Left lung (tissue), 10 donors: ENCODE results near the gene CACYBP. TPM values are rescaled to one million over a fixed set of nuclear protein-coding genes. Genes with fewer than 3 reads are reported as not detected.
A peak's percentile ranks its signal among the peaks of the same experiment; 100 is the strongest.

Source experiments
- ATAC-seq: fragments of 200-7000 bp; cut with Tn5 transposase; one replicate; pipeline ENCODE4 v1.9.1; 2020; ENCODE audit warnings: moderate library complexity
- DNase-seq, 4 donors: peaks; one replicate each; pipeline ENCODE4 v3.0.0-alpha.2; 2013 to 2020
- H3K27ac ChIP-seq, 2 donors: fragments of 200-600 bp; sonication (generic) in 1 of 2; one replicate each; pipeline versions ENCODE4 v1.5.0 to v1.8.0; 2020 to 2021
- H3K27me3 ChIP-seq, 2 donors: fragments of 200-600 bp; sonication (generic) in 1 of 2; one replicate each; pipeline versions ENCODE4 v1.5.0 to v1.8.0; 2020 to 2021
- H3K36me3 ChIP-seq, 2 donors: fragments of 200-600 bp; sonication (generic) in 1 of 2; one replicate each; pipeline versions ENCODE4 v1.5.0 to v1.8.0; 2020 to 2021
- H3K4me1 ChIP-seq, 2 donors: fragments of 200-600 bp; one replicate each; pipeline ENCODE4 v1.8.0; 2021
- H3K4me3 ChIP-seq, 2 donors: fragments of 200-600 bp; sonication (generic) in 1 of 2; one replicate each; pipeline versions ENCODE4 v1.5.0 to v1.8.0; 2020 to 2021; ENCODE audit warnings: mild to moderate bottlenecking in 1 of 2
- H3K9me3 ChIP-seq, 2 donors: fragments of 200-600 bp; sonication (generic) in 1 of 2; one replicate each; pipeline versions ENCODE4 v1.5.0 to v1.8.0; 2020 to 2021
- intact Hi-C, 2 donors: fragments of 100-400 bp; cut with DNase I; formaldehyde crosslinking; loops; one replicate each; pipeline versions ENCODE4 v1.11.2 to v1.14.2; 2022
- polyA plus RNA-seq, 6 donors: library from polyadenylated mRNA; unstranded; fragments of 120-200 nt; gene quantifications; one replicate each; pipeline ENCODE4 v1.2.1, GENCODE V29; 2013; ENCODE audit not compliant: insufficient read length in 6 of 6
- total RNA-seq, 2 donors: library from RNA; stranded (reverse); fragmentation: NEBNext Ultra II Directional; extraction: Animal tissue kit (Norgen Biotek cat#: 25700); gene quantifications; one replicate each; pipeline ENCODE4 v1.2.1, GENCODE V29; 2021
- TF ChIP-seq, protein P1 (sequence below), 2 donors: fragments of 200-600 bp; sonication (generic) in 1 of 2; IDR thresholded peaks; one replicate each; pipeline versions ENCODE4 v1.5.0 to v1.8.0; 2021; ENCODE audit warnings: antibody characterized with exemption in 2 of 2
- donor health status: DM: no; HTN: yes; CAD: no.
- donor health status: DM: no; HTN: no; CAD: no.

The CACYBP gene
- total and polyA plus RNA-seq, 8 donors: 69.4 to 136 (median 124) TPM

DNA sequence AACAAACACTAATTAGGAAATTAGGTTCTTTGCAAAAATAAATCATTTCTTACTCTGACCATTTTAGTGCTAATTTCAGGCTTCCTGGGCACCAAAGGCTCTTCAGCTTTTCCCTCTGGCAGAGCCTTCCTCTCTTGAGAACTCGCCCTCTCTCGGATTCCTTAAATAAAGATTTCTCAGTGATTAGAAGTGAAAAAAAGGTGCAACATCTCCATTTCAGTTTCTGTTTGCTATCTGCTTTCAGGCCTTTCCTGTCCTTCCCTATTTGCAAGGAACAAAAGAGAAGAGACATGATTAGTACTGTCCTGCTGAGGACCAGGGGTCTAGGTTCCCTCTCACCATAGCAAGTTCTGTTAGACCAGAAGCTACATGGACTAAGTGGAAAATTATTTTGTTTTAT, 27.8 kb upstream of the CACYBP start:
- intact Hi-C loops: no loop called here
- DNase-seq (no peak), ATAC-seq (no peak)
- peaks cover 25 to 43% of the 10 kb centered on the region in 2 donors for H3K4me1 ChIP-seq
- H3K36me3 ChIP-seq: peaks cover 0 to 6% of the 10 kb centered on the region in 2 donors
- no peak overlapping the region for H3K4me3 ChIP-seq
- TF ChIP-seq, protein P1, sequence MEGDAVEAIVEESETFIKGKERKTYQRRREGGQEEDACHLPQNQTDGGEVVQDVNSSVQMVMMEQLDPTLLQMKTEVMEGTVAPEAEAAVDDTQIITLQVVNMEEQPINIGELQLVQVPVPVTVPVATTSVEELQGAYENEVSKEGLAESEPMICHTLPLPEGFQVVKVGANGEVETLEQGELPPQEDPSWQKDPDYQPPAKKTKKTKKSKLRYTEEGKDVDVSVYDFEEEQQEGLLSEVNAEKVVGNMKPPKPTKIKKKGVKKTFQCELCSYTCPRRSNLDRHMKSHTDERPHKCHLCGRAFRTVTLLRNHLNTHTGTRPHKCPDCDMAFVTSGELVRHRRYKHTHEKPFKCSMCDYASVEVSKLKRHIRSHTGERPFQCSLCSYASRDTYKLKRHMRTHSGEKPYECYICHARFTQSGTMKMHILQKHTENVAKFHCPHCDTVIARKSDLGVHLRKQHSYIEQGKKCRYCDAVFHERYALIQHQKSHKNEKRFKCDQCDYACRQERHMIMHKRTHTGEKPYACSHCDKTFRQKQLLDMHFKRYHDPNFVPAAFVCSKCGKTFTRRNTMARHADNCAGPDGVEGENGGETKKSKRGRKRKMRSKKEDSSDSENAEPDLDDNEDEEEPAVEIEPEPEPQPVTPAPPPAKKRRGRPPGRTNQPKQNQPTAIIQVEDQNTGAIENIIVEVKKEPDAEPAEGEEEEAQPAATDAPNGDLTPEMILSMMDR (IDR thresholded peaks at IDR 0.05): no peak
- no peaks in the 10 kb centered on the region for H3K9me3 ChIP-seq
- peak overlapping the region; percentile 40 to 42 for H3K27ac ChIP-seq
- no peaks in the 10 kb centered on the region for H3K27me3 ChIP-seq

DNA sequence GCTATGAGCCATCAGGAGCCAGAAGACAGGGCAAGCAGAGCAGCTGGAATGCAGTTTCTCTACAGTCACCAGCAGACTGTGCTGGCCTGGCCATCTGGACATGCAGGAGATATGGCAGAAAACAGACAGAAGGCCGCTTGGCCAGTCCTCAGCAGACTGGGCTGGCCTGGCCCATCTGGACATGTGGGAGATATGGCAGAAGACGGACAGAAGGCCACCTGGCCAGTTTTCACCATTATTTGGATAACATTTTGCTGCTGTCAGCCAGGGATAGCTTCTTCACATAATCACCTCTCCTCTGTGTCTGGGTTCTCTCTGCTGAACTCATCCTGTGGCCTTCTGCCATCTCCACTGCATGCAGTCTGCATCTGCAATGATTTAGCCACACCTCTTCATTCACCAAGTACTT, 25.0 kb upstream of the CACYBP start:
- ATAC-seq: no peak
- H3K27ac ChIP-seq: no peak overlapping the region

DNA sequence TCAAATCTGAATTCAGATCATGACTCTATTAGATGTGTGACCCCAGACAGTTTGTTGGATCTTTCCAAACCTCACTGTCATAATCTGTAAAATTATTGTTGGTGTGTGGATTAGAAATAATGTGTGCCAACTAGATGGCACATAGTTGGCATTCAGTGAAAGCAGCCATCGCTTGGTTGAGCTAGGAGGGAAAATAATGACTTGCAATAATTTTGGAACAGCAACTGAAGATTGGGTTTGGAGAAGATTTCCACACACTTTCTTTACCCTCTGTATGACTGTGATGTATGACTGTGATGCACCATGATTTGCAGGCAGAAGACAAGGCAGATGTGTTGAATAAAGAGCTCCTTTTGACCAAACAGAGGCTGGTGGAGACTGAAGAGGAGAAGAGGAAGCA, 24.0 kb upstream of the CACYBP start:
- H3K27ac ChIP-seq: peak overlapping the region in 1 of 2 donors; percentile 6
- peaks cover 8 to 13% of the 10 kb centered on the region in 2 donors for H3K4me1 ChIP-seq
- H3K4me3 ChIP-seq: no peak overlapping the region
- intact Hi-C loops: no loop called here
- no peaks in the 10 kb centered on the region for H3K27me3 ChIP-seq
- no peaks in the 10 kb centered on the region for H3K9me3 ChIP-seq
- TF ChIP-seq, protein P1 (IDR thresholded peaks at IDR 0.05): no peak
- no peak for DNase-seq
- peaks cover 0 to 17% of the 10 kb centered on the region in 2 donors for H3K36me3 ChIP-seq
- no peak for ATAC-seq

More for the DNA sequence above, 25.0 kb upstream of the CACYBP start:
- peak in 1 of 4 donors; percentile 22 for DNase-seq
- intact Hi-C loops: no loop called here
- H3K36me3 ChIP-seq: peaks cover 0 to 16% of the 10 kb centered on the region in 2 donors
- TF ChIP-seq, protein P1 (IDR thresholded peaks at IDR 0.05): no peak
- H3K9me3 ChIP-seq: no peaks in the 10 kb centered on the region
- no peak overlapping the region for H3K4me3 ChIP-seq
- H3K4me1 ChIP-seq: peaks cover 8 to 16% of the 10 kb centered on the region in 2 donors
- H3K27me3 ChIP-seq: no peaks in the 10 kb centered on the region

DNA sequence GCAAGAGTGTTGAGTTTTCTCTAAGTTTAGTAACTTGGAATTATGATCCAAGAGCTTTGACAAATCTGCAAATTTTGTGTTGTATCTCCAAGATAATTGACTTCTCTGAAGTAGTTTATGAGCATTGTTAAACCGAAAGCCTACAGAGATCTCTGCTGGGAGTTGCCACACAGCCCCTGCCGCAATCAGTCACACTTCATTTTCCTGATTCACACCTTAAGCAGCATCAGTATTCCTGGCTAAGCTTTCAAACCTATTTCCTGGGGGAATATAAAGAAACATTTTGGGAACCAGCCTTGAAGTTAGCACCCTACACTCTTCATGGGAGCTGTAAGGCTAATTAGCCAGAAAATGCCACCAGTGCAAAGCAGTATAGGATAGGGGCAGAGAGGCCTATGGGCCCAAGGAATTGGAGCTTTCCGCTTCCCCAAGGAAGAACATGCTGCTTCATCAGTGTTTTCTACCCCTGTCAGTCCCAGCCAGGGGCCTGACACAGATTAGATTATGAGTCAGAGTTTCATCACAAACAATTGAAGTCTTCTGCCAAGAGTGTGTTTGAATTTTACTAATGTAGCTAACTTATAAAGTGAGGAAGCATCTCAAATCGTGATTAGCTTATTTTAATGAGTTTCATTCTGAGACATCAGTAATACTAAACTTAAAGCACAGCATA, 23.2 kb upstream of the CACYBP start:
- intact Hi-C loops: no loop called here
- H3K27me3 ChIP-seq: no peaks in the 10 kb centered on the region
- H3K27ac ChIP-seq: peak overlapping the region; percentile 6 to 58
- H3K9me3 ChIP-seq: no peaks in the 10 kb centered on the region
- DNase-seq (no peak), ATAC-seq (peak; percentile 60)
- H3K36me3 ChIP-seq: peaks cover 0 to 21% of the 10 kb centered on the region in 2 donors
- no peak overlapping the region for H3K4me3 ChIP-seq
- TF ChIP-seq, protein P1 (IDR thresholded peaks at IDR 0.05): no peak
- peaks cover 6 to 8% of the 10 kb centered on the region in 2 donors for H3K4me1 ChIP-seq

DNA sequence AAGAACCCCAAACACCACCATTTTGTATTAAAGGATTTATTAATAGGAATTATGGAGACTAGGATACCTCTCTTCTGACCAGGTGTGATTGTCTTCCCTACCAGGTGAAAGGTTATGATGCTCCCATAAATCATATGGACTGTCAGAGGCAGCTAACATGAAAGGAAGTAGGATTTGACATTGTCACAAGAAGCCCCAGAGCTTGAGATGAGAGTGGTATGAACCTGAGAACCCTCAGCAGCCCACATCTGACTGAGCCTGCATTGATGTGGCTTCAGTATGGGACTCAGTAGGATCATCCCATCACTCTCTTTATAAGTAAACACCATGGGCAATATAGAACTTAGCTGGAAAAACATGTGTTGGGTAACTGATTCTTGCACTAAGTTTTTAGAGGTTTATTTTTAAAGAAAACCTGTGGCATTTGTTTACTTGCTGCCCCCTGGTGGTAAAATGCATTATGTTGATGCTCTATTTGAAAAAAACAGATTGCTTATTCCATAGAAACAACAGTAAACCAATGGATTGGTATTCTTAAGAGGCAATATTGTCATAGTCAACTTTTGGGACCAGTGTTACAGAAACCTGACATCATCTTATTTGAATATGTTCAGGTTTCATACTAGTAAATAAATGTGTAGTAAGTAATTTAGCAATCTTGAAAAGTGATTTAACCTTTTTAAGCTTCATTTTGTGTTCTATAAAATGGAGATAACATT, 16.6 kb upstream of the CACYBP start:
- ATAC-seq (peak; percentile 36), DNase-seq (no peak)
- no peak overlapping the region for H3K27ac ChIP-seq
- intact Hi-C loops: loop anchor here in 1 of 2 donors (5.0 kb wide), 1 partner anchor 216 kb away; no protein-coding TSS in a partner anchor
- H3K4me3 ChIP-seq: no peak overlapping the region
- peaks cover 0 to 16% of the 10 kb centered on the region in 2 donors for H3K36me3 ChIP-seq
- no peaks in the 10 kb centered on the region for H3K4me1 ChIP-seq
- no peaks in the 10 kb centered on the region for H3K27me3 ChIP-seq
- TF ChIP-seq, protein P1 (IDR thresholded peaks at IDR 0.05): peak; percentile 56 to 71
- H3K9me3 ChIP-seq: no peaks in the 10 kb centered on the region
